Measurements from ENCODE around the gene CD86. TPM values are rescaled to one million over a fixed set of nuclear protein-coding genes. Genes with fewer than 3 reads are reported as not detected.

Gene CD86, protein sequence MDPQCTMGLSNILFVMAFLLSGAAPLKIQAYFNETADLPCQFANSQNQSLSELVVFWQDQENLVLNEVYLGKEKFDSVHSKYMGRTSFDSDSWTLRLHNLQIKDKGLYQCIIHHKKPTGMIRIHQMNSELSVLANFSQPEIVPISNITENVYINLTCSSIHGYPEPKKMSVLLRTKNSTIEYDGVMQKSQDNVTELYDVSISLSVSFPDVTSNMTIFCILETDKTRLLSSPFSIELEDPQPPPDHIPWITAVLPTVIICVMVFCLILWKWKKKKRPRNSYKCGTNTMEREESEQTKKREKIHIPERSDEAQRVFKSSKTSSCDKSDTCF
- total RNA-seq: not detected in 2 replicates

DNA sequence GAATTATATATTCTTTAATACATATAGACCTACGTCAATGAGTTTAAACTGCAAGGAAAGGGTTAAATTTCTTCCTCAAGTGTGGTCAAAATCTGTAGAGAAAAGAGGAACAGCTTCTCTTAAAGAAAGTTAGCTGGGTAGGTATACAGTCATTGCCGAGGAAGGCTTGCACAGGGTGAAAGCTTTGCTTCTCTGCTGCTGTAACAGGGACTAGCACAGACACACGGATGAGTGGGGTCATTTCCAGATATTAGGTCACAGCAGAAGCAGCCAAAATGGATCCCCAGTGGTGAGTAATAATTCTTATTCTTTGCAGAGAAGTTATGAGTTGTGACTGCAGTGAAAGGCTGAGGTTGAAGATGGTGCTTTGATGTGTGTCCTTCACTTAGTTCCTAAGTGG lies at the start of gene CD86:
TSS of gene CD86 (plus strand) at position 148 of the 400 bp plus-strand sequence. CDS start at position 276, 128 bp downstream.

DNA sequence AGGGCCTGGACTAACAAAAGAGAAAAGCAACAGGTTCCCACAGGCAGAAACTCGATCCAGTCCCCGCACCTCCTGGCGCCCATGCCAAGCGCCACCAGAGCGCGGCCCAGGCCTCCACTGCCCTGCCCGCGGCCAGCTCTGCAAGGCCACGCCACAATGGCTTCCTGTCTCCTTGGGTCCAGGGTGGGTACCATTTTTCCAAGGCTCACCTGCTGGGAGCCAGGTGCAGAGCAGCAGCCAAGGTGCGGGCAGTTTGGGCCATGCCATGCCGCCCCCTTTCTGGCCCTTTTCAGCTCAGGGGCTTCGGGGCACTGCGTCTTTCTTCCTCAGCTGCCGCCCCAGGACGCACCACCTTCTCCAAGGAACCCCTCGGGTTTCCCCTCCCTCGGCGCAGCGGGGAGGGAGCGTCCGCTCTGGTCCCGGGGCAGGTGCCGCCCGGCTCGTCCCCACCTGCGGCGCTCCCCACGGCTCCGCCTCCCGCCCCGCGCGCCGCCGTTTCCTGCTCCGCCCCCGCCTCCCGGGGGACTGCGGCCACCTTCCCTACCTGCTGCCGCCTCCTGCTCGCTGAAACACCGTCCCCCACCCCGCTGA lies 33.3 kb upstream of the CD86 start, which contains the start of gene ILDR1:
TSS of gene ILDR1 (minus strand) at position 437 of the 591 bp plus-strand sequence. CDS start at position 267, 170 bp downstream.

Other genes with a start within 250 kb of the CD86 start
- gene IQCB1, start 220.3 kb upstream of the CD86 start, total RNA-seq: 11.6 and 21.9 TPM in 2 replicates
- gene EAF2, start 220.2 kb upstream of the CD86 start, total RNA-seq: 0.32 TPM in 1 of 2 replicates, not detected in the other
- 0.18 and 0.32 TPM in 2 replicates for gene SLC15A2, start 161.0 kb upstream of the CD86 start, total RNA-seq
- gene ILDR1, start 33.1 kb upstream of the CD86 start, total RNA-seq: not detected in 2 replicates
- gene CASR, start 128.3 kb downstream of the CD86 start, total RNA-seq: not detected in 2 replicates

Measured in cardiac atrium fibroblast (primary cell).